Measurements from ENCODE around the gene THAP7. TPM values are rescaled to one million over a fixed set of nuclear protein-coding genes. Genes with fewer than 3 reads are reported as not detected.
A peak's percentile ranks its signal among the peaks of the same experiment; 100 is the strongest.

THAP7 gene
- total and polyA plus RNA-seq, 9 of the 15 experiments (the other 6 are each of a cell fraction or from before 2014, with no cell fraction given) = 7.9 to 263 (median 84.1) TPM

- no peak for FAIRE-seq
- Histone ChIP-seq H2AFZ (ENCODE audit: low read depth, low read length) (no peak overlapping the region), H3K4me3 (no peak overlapping the region), H3K27me3 (ENCODE audit: control insufficient read depth in 2 of 2, insufficient read depth in 2 of 2, low read length in 2 of 2) (no peaks in the 10 kb centered on the region), H3K9ac (ENCODE audit: insufficient read depth in 1 of 2, low read depth in 2 of 2, low read length in 2 of 2) (peak overlapping the region in 1 of 2 experiments; percentile 50; a peak in 1 of 4 replicates), H3K4me2 (ENCODE audit: insufficient read depth, low read length) (no peak overlapping the region), H3K9me3 (replicated peaks; ENCODE audit: control insufficient read depth, insufficient read depth, low read depth, low read length) (no peaks in the 10 kb centered on the region), H3K79me2 (ENCODE audit: control insufficient read depth, insufficient read depth, low read length) (peaks cover 9% of the 10 kb centered on the region), H3K4me1 (replicated peaks in 1 of 2; ENCODE audit: control insufficient read depth in 2 of 2, insufficient read depth in 2 of 2, low read length in 2 of 2) (peaks cover under 1 to 80% of the 10 kb centered on the region in 2 experiments; a peak in 3 of 5 replicates), H3K27ac (ENCODE audit: extremely low read depth, low read depth, low read length) (no peak overlapping the region), H3K36me3 (ENCODE audit: control insufficient read depth, insufficient read depth, low read length) (peaks cover 99% of the 10 kb centered on the region), H4K20me1 (replicated peaks; ENCODE audit: control insufficient read depth, insufficient read depth, low read length) (peaks cover 38% of the 10 kb centered on the region; the same call in 1 of the 2 replicates), H3K9me1 (ENCODE audit: control insufficient read depth, insufficient read depth, low read length) (peaks cover 7% of the 10 kb centered on the region)
- DNase-seq (ENCODE audit: extremely low read depth in 1 of 4, low spot score in 3 of 4) = no peak
- intact Hi-C loops (cut with micrococcal nuclease) (no loop called here), in situ Hi-C loops (cut with MboI) (no loop called here)
- no peak for ATAC-seq
- 82% methylated on average over 10 of the region's 10 CpGs for WGBS (ENCODE audit: insufficient coverage, low coverage, missing lambda C conversion rate)
- CTCF ChIA-PET (ENCODE audit: low intra/inter-chr PET ratio) = interaction anchor here (0.5 kb wide), 1 partner anchor 868 kb away, joined by 3 read pairs; no protein-coding TSS in a partner anchor
- BruUV-seq (replicated peaks) = no TSS peak
- POLR2A ChIA-PET = interaction anchor here (0.7 to 17.9 kb wide), 5 partner anchors 10 to 1895 kb away, joined by 3 to 451 read pairs (median 4); partner anchors contain the start of genes AIFM3, LZTR1 and P2RX6
- TF ChIP-seq KAT2B (IDR thresholded peaks at IDR 0.05; ENCODE audit: low read depth, low read length) (no peak), REST (IDR thresholded peaks at IDR 0.05; ENCODE audit: borderline replicate concordance) (no peak), REST (CRISPR knock-in tag; IDR thresholded peaks at IDR 0.05; ENCODE audit: low read depth) (peak; percentile 11; the same call in 1 of the 2 replicates), SAFB (IDR thresholded peaks at IDR 0.05; ENCODE audit: borderline replicate concordance, low read depth, low read length) (no peak), ZNF133 (CRISPR knock-in tag; IDR thresholded peaks at IDR 0.05) (no peak), THRAP3 (IDR thresholded peaks at IDR 0.05; ENCODE audit: borderline replicate concordance) (no peak), TBL1XR1 (IDR thresholded peaks at IDR 0.05; ENCODE audit: low read length in 2 of 2) (no peak), POLR2AphosphoS2 (IDR thresholded peaks at IDR 0.05; ENCODE audit: low read length) (0 out of 2 replicates have a peak, but pooled peaks have one; percentile 18), TAF15 (IDR thresholded peaks at IDR 0.05; ENCODE audit: low read depth, low read length) (no peak), MLX (CRISPR knock-in tag; conservative IDR thresholded peaks at IDR 0.05) (0 out of 4 replicates have a peak, but pooled peaks of 1 of the 2 experiments have one; percentile 4), ZNF146 (CRISPR knock-in tag; IDR thresholded peaks at IDR 0.05; ENCODE audit: unreplicated experiment) (no peak), SETDB1 (IDR thresholded peaks at IDR 0.05; ENCODE audit: low read length) (no peak), KLF16 (IDR thresholded peaks at IDR 0.05) (no peak), ZNF707 (CRISPR knock-in tag; conservative IDR thresholded peaks at IDR 0.05) (no peak), ZNF668 (CRISPR knock-in tag; IDR thresholded peaks at IDR 0.05) (no peak), HMG20A (CRISPR knock-in tag; conservative IDR thresholded peaks at IDR 0.05) (no peak)
These were observed 7.0 kb downstream of the THAP7 start for GRCh38 chr22:20994902-20995241.
